Measurements from ENCODE around the gene TMCC3. TPM values are rescaled to one million over a fixed set of nuclear protein-coding genes. Genes with fewer than 3 reads are reported as not detected.

TMCC3 gene
- total RNA-seq, 1 donor = 0.36 TPM

- H3K4me1 ChIP-seq (ENCODE audit: insufficient read depth, low read length) = peaks cover 6% of the 10 kb centered on the region
- H4K20me1 ChIP-seq (ENCODE audit: insufficient read depth, low read length) = no peaks in the 10 kb centered on the region
- H3K27ac ChIP-seq (ENCODE audit: low read depth, low read length) = no peak overlapping the region
- H3K36me3 ChIP-seq (ENCODE audit: insufficient read depth, low read length) = no peaks in the 10 kb centered on the region
- H3K9me3 ChIP-seq (ENCODE audit: low read depth, low read length) = no peaks in the 10 kb centered on the region
- H2AFZ ChIP-seq (ENCODE audit: low read length) = peak overlapping the region; percentile 77
- H3K4me2 ChIP-seq (ENCODE audit: insufficient read depth, low read length) = peak overlapping the region; percentile 73
- no peaks in the 10 kb centered on the region for H3K79me2 ChIP-seq (ENCODE audit: insufficient read depth, low read length)
- H3K4me3 ChIP-seq (ENCODE audit: insufficient read depth, low read length) = peak overlapping the region; percentile 59
- DNase-seq (ENCODE audit: insufficient read length, low spot score, missing footprints) = peak; percentile 84
- peaks cover 57% of the 10 kb centered on the region for H3K27me3 ChIP-seq (ENCODE audit: insufficient read depth, low read length)
- no peak for TF ChIP-seq CTCF (IDR thresholded peaks at IDR 0.05; ENCODE audit: extremely low read depth, low read depth, low read length)
These were observed 811 bp downstream of the TMCC3 start for GRCh38 chr12:94649349-94650142.

- no peak overlapping the region for H3K27ac ChIP-seq (ENCODE audit: low read depth, low read length)
- H3K4me2 ChIP-seq (ENCODE audit: insufficient read depth, low read length) = no peak overlapping the region
- H3K9me3 ChIP-seq (ENCODE audit: low read depth, low read length) = no peaks in the 10 kb centered on the region
- H2AFZ ChIP-seq (ENCODE audit: low read length) = no peak overlapping the region
- H3K79me2 ChIP-seq (ENCODE audit: insufficient read depth, low read length) = no peaks in the 10 kb centered on the region
- H4K20me1 ChIP-seq (ENCODE audit: insufficient read depth, low read length) = no peaks in the 10 kb centered on the region
- H3K36me3 ChIP-seq (ENCODE audit: insufficient read depth, low read length) = no peaks in the 10 kb centered on the region
- H3K27me3 ChIP-seq (ENCODE audit: insufficient read depth, low read length) = peaks cover 54% of the 10 kb centered on the region
- H3K4me1 ChIP-seq (ENCODE audit: insufficient read depth, low read length) = peaks cover 9% of the 10 kb centered on the region
- TF ChIP-seq CTCF (IDR thresholded peaks at IDR 0.05; ENCODE audit: extremely low read depth, low read depth, low read length) = no peak
- DNase-seq (ENCODE audit: insufficient read length, low spot score, missing footprints) = peak; percentile 58
- H3K4me3 ChIP-seq (ENCODE audit: insufficient read depth, low read length) = no peak overlapping the region
These were observed 1.8 kb downstream of the TMCC3 start for GRCh38 chr12:94648578-94648977.

- Histone ChIP-seq H3K4me3 (ENCODE audit: insufficient read depth, low read length) (peak overlapping the region; percentile 48), H4K20me1 (ENCODE audit: insufficient read depth, low read length) (no peaks in the 10 kb centered on the region), H3K79me2 (ENCODE audit: insufficient read depth, low read length) (no peaks in the 10 kb centered on the region), H3K27me3 (ENCODE audit: insufficient read depth, low read length) (peaks cover 28% of the 10 kb centered on the region), H2AFZ (ENCODE audit: low read length) (peak overlapping the region; percentile 52), H3K36me3 (ENCODE audit: insufficient read depth, low read length) (no peaks in the 10 kb centered on the region), H3K9me3 (ENCODE audit: low read depth, low read length) (no peaks in the 10 kb centered on the region), H3K4me1 (ENCODE audit: insufficient read depth, low read length) (peaks cover 9% of the 10 kb centered on the region), H3K27ac (ENCODE audit: low read depth, low read length) (peak overlapping the region; percentile 38), H3K4me2 (ENCODE audit: insufficient read depth, low read length) (peak overlapping the region; percentile 77)
- DNase-seq (ENCODE audit: insufficient read length, low spot score, missing footprints) = peak; percentile 78
- TF ChIP-seq CTCF (IDR thresholded peaks at IDR 0.05; ENCODE audit: extremely low read depth, low read depth, low read length) = no peak
These were observed 6.0 kb downstream of the TMCC3 start for GRCh38 chr12:94644141-94644979.

GRCh38 chr12:94643606-94644005 lies 6.8 kb downstream of the TMCC3 start:
- H3K27ac ChIP-seq (ENCODE audit: low read depth, low read length) = no peak overlapping the region
- H3K27me3 ChIP-seq (ENCODE audit: insufficient read depth, low read length) = peaks cover 21% of the 10 kb centered on the region
- no peaks in the 10 kb centered on the region for H3K79me2 ChIP-seq (ENCODE audit: insufficient read depth, low read length)
- peak overlapping the region; percentile 77 for H3K4me2 ChIP-seq (ENCODE audit: insufficient read depth, low read length)
- no peak for TF ChIP-seq CTCF (IDR thresholded peaks at IDR 0.05; ENCODE audit: extremely low read depth, low read depth, low read length)
- no peaks in the 10 kb centered on the region for H3K36me3 ChIP-seq (ENCODE audit: insufficient read depth, low read length)
- H3K9me3 ChIP-seq (ENCODE audit: low read depth, low read length) = no peaks in the 10 kb centered on the region
- no peak overlapping the region for H3K4me3 ChIP-seq (ENCODE audit: insufficient read depth, low read length)
- peak; percentile 30 for DNase-seq (ENCODE audit: insufficient read length, low spot score, missing footprints)
- H4K20me1 ChIP-seq (ENCODE audit: insufficient read depth, low read length) = no peaks in the 10 kb centered on the region
- peaks cover 9% of the 10 kb centered on the region for H3K4me1 ChIP-seq (ENCODE audit: insufficient read depth, low read length)
- no peak overlapping the region for H2AFZ ChIP-seq (ENCODE audit: low read length)

Measured in osteoblast (primary cell).